ENCODE data around the gene TEK. TPM values are rescaled to one million over a fixed set of nuclear protein-coding genes. Genes with fewer than 3 reads are reported as not detected.

Gene TEK
- total RNA-seq, 1 donor: 12.5 TPM

GRCh38 chr9:27152405-27152718 lies 43.3 kb downstream of the TEK start:
- no peak for TF ChIP-seq CTCF (IDR thresholded peaks at IDR 0.05; ENCODE audit: insufficient read depth, low read depth, low read length)
- H3K4me3 ChIP-seq (ENCODE audit: low read depth, low read length): no peak overlapping the region
- DNase-seq (ENCODE audit: low read depth): no peak

- no peak overlapping the region for H3K4me3 ChIP-seq (ENCODE audit: low read depth, low read length)
- peak; percentile 82 for DNase-seq (ENCODE audit: low read depth)
- TF ChIP-seq CTCF (IDR thresholded peaks at IDR 0.05; ENCODE audit: insufficient read depth, low read depth, low read length): no peak
Observed at GRCh38 chr9:27154908-27155307, 45.9 kb downstream of the TEK start.

- no peak overlapping the region for H3K4me3 ChIP-seq (ENCODE audit: low read depth, low read length)
- no peak for TF ChIP-seq CTCF (IDR thresholded peaks at IDR 0.05; ENCODE audit: insufficient read depth, low read depth, low read length)
- DNase-seq (ENCODE audit: low read depth): peak; percentile 58
Observed at GRCh38 chr9:27157097-27157496, 48.1 kb downstream of the TEK start.

- H3K4me3 ChIP-seq (ENCODE audit: low read depth, low read length): no peak overlapping the region
- TF ChIP-seq CTCF (IDR thresholded peaks at IDR 0.05; ENCODE audit: insufficient read depth, low read depth, low read length): no peak
- DNase-seq (ENCODE audit: low read depth): no peak
Observed at GRCh38 chr9:27157736-27158135, 48.7 kb downstream of the TEK start.

GRCh38 chr9:27160636-27161035 lies 51.6 kb downstream of the TEK start:
- no peak for DNase-seq (ENCODE audit: low read depth)
- TF ChIP-seq CTCF (IDR thresholded peaks at IDR 0.05; ENCODE audit: insufficient read depth, low read depth, low read length): no peak
- H3K4me3 ChIP-seq (ENCODE audit: low read depth, low read length): no peak overlapping the region

GRCh38 chr9:27162045-27162444 lies 53.0 kb downstream of the TEK start:
- H3K4me3 ChIP-seq (ENCODE audit: low read depth, low read length): no peak overlapping the region
- peak; percentile 34 for DNase-seq (ENCODE audit: low read depth)
- TF ChIP-seq CTCF (IDR thresholded peaks at IDR 0.05; ENCODE audit: insufficient read depth, low read depth, low read length): no peak

GRCh38 chr9:27165068-27165467 lies 56.0 kb downstream of the TEK start:
- DNase-seq (ENCODE audit: low read depth): no peak
- TF ChIP-seq CTCF (IDR thresholded peaks at IDR 0.05; ENCODE audit: insufficient read depth, low read depth, low read length): no peak
- no peak overlapping the region for H3K4me3 ChIP-seq (ENCODE audit: low read depth, low read length)
